Measurements from ENCODE around the gene HERPUD1. TPM values are rescaled to one million over a fixed set of nuclear protein-coding genes. Genes with fewer than 3 reads are reported as not detected.
"Not testable (repeated sequence)": the region's sequence is repeated elsewhere in the genome, so short reads cannot be mapped to it uniquely, and the experiment has no call there.

The HERPUD1 gene, protein sequence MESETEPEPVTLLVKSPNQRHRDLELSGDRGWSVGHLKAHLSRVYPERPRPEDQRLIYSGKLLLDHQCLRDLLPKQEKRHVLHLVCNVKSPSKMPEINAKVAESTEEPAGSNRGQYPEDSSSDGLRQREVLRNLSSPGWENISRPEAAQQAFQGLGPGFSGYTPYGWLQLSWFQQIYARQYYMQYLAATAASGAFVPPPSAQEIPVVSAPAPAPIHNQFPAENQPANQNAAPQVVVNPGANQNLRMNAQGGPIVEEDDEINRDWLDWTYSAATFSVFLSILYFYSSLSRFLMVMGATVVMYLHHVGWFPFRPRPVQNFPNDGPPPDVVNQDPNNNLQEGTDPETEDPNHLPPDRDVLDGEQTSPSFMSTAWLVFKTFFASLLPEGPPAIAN
- total RNA-seq, result 72.9 and 142 TPM in 2 replicates

DNA sequence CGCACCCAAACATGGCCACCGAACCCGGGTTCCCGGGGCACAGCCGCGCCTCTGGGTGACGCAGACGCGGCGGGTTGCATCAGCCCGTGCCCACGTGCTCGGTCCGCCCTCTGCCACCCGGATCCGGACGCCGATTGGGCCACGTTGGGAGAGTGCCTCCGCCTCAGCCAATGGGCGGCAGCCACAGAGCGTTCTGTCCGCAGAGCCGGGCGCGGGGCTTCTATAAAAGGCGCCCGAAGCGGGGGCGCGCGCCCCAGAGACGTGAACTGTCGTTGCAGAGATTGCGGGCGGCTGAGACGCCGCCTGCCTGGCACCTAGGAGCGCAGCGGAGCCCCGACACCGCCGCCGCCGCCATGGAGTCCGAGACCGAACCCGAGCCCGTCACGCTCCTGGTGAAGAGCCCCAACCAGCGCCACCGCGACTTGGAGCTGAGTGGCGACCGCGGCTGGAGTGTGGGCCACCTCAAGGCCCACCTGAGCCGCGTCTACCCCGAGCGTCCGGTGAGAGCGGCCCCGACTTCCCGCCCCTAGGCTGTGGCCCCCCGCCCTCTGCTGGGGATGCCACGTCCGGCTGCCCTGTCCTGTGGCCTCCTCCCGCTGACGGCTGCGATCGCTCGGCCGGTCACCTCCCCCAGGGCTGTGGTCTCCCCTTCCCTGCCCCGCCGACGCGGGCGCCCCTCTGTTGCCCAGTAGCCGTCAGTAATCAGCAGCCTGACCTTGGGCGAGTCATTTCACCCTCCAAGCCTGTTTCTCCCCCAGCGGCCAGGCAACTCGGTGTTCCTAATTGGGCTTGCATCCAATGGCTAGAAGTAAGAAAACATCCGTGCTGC lies at the start of gene HERPUD1:
HERPUD1 (plus strand) TSS at position 251 of the 829 bp plus-strand sequence; CDS start at position 354, 103 bp downstream.
- peak; percentile 94 to 98 for DNase-seq (ENCODE audit: low read depth in 2 of 2)

DNA sequence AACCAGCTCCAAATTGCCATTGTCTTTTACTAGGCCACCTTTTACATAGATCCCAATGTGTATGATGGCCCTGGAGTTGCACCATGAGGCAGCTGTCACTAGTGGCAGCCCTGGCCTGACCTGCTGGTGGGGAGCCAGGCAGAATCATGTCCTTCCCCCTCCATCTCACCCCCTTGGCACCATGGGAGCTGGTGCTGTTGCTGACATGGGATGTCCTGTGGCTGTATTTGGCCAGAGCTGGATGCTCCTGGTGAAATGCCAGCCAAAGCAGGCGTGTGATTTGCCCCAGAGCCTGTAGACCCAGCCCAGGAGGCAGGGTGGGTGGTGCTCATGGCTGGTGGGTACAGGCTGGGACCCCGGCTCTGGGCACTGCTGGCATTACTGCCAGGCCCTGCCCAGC lies 48.4 kb upstream of the HERPUD1 start:
- DNase-seq (ENCODE audit: low read depth in 2 of 2), result no peak

DNA sequence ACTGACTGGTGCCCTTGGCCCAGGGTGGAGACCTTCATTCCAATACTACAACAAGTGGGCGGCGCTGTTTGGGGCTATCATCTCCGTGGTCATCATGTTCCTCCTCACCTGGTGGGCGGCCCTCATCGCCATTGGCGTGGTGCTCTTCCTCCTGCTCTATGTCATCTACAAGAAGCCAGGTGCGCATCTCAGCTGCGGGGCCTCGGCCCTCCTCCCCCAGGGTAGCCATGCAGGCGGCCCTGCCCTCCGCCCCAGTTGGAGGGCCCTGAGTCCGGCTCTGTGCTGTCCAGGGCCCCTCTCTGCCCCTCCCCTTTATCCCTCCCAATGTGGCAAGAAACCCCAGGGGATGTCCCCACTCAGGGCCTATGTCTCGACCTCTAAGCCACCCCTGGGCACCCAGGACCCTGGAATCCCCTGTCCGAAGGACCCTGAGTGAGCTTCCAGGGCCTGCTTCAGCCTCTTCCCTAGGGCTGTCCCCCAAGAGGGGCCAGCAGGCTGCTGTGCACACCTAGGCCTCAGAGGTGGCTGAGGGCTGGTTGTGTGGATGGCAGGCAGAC lies 47.8 kb upstream of the HERPUD1 start:
- no peak for DNase-seq (ENCODE audit: low read depth in 2 of 2)

DNA sequence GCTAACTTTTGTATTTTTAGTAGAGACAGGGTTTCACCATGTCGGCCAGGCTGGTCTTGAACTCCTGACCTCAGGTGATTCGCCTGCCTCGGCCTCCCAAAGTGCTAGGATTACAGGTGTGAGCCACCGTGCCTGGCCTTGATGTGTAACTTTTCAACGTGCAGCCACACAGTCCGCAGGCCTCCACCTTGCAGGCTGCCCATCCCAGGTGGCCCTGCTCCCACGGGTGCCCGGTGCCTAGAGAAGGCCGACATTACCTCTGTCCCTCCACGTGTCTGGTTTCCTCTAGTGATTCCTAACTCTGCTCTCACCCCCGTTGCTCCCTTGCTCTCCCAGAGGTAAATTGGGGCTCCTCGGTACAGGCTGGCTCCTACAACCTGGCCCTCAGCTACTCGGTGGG lies 47.0 kb upstream of the HERPUD1 start:
- not testable (repeated sequence) for DNase-seq (ENCODE audit: low read depth in 2 of 2)

DNA sequence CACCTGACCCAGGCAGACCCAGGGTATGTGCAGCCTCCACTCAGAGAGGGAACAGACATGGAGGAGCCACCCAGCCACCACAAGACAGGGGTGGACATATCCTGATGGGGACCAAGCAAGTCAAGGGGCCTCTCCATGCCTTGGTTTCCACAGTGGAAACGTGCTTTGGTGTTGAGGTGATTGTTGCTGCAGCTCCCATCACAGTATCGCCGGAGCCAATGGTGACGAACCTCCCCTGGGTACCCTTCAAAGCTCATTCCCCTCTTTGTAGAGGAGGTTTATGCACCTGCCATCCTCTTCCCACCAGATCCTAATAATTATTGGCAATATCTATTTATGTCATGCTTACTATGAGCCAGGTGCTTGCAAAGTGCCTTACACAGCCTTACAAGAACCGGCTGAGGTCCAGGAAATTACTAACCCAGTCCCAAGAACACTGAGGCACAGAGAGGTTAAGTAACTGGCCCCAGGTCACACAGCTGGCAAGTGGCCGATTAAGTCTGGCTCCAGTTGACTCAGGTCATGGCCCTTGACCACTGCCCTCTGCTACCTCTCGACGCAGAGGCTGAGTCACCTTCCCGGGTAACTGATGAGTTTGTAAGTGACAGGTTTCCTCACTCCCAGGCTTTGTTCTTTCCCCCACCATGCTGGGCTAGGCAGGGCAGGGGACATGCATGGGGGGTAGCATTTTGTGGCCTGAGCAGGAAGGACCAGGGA lies 46.3 kb upstream of the HERPUD1 start:
- no peak for DNase-seq (ENCODE audit: low read depth in 2 of 2)

DNA sequence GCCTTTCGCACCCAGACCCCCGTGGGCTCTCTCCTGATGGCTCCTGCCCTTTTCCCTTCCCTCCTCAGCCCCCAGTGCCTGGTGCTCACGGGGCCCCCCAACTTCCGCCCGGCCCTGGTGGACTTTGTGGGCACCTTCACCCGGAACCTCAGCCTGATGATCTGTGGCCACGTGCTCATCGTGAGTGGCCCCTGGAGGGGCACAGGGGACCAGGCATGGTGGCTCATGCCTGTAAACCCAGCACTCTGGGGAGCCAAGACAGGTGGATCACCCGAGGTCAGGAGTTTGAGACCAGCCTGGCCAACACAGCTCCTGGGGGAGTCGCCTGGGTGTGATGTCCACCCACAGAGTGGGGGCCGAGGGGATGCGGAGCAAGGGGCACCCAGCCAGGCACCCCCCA lies 45.6 kb upstream of the HERPUD1 start:
- no peak for DNase-seq (ENCODE audit: low read depth in 2 of 2)

DNA sequence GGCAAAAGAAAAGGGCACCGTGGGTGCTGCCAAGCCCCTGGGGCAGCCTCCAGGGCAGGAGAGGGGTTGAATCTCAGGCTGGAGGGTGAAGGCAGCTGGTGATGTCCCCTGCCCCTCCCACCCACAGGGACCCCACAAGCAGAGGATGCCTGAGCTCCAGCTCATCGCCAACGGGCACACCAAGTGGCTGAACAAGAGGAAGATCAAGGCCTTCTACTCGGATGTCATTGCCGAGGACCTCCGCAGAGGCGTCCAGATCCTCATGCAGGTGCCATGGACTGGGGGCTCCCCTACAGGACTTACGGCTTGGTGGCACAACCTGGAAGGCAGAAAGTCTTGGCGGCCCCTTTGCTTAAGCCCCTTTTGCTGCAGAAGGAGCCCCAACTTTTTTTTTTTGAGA lies 45.1 kb upstream of the HERPUD1 start:
- DNase-seq (ENCODE audit: low read depth in 2 of 2), result no peak

DNA sequence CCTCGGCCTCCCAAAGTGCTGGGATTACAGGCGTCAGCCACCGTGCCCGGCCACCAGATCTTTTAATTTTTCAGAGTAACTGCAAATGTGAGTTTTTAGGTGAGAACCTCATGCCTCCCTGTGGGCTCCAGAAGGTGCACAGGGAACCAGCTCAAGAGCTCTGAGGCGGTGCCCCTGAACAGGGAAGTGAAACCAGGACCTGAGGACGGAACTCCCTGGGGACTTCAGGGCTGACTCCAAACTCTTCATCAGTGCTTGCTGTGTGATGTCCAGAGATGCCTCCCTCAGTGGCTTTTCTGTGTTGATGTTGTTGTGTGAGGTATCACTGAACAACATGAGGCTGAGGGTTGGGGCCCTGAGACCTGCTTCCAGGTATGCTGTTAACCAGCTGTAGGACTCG lies 43.1 kb upstream of the HERPUD1 start:
- DNase-seq (ENCODE audit: low read depth in 2 of 2), result no peak

DNA sequence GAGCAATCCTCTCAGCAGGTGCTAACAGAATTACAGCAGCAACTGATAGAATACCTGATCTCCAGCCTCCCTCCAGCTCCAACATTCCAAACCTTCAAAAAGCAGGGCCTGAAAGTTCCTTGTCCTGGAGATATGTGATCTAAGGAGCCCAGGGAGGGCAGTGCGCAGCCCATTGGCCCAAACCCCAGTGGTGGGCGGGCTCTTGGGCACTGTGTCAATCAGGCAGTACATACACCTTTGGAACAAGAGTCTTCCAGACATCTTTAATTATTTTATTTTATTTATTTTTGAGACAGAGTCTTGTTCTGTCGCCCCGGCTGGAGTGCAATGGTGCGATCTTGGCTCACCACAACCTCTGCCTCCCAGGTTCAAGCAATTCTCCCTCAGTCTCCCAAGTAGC lies 42.7 kb upstream of the HERPUD1 start:
- no peak for DNase-seq (ENCODE audit: low read depth in 2 of 2)

DNA sequence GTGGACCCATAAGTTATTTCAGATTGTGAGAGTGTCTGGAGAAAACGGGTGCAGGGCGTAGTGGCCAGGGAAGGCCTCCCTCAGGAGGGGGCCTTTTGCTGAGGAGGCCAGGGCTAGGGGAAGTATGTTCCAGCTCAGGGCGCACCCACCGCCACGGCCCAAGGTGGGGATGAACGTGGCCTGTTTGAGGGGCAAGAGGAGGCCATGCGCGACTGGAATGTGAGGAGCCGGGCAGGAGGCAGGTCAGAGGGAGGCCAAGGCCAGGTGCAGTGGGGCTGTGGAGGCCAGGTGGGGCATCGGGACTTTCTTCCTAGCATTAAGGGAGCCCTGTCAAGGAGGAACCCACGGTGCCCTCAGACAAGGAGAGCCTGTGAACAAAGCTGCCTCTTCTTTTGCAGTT lies 40.3 kb upstream of the HERPUD1 start:
- DNase-seq (ENCODE audit: low read depth in 2 of 2), result no peak

DNA sequence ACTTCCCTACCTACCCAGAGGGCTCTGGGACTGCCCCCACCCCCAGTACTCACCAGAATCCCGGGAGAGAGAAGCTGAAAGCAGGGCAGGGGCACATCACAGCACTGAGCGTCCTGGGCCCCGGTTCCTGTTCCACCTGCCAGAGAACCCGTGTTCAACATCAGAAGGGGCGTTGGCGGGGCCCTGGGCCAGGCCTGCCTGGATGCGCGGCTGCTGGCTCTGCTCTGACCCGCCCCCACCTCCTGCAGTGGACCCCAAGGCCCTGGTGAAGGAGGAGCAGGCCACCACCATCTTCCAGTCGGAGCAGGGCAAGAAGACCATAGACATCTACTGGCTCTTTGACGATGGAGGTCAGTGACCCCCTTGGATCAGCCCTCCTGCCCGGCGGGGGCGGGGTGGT lies 39.2 kb upstream of the HERPUD1 start:
- DNase-seq (ENCODE audit: low read depth in 2 of 2), result no peak

DNA sequence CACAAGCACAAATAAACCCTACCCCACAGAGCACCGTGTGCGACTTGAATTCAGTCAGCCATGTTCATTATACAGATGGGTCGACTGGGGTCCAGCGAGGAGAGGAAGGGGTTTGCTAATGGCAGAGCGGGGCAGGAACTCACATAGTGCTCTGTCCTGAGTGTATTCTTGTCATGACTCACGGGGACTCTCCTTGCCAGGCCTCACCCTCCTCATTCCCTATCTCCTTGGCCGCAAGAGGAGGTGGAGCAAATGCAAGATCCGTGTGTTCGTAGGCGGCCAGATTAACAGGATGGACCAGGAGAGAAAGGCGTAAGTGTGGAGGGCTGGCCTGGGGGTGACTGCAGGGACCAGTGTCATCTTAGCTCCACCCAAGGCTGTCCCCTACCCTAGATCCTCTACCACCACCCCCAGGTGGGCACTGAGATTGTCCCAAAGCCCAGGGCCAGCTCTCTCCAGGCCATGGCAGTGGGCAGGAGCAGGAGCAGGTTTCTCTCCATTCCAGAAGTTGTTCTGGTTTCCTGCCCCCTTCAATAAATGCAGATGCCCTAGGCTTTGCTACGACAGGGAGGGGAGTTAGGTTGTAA lies 37.5 kb upstream of the HERPUD1 start:
- DNase-seq (ENCODE audit: low read depth in 2 of 2), result no peak

DNA sequence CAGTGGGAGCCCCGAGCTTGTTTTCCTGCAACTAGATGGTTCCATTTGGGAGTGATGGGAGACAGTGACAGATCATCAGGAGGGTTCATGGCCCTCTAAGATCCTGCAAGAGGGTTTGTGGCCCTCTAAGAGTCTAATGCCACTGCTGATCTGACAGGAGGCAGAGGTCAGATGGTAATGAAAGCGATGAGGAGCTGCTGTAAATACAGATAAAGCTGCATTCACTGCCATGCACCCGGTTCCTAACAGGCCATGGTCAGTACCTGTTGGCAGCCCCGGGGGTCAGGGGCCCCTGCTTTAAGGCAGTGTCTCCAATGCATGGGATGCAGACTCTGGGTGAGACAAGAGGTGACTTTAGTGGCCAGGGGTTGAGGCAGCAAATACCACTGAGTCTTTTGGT lies 36.1 kb upstream of the HERPUD1 start:
- no peak for DNase-seq (ENCODE audit: low read depth in 2 of 2)

DNA sequence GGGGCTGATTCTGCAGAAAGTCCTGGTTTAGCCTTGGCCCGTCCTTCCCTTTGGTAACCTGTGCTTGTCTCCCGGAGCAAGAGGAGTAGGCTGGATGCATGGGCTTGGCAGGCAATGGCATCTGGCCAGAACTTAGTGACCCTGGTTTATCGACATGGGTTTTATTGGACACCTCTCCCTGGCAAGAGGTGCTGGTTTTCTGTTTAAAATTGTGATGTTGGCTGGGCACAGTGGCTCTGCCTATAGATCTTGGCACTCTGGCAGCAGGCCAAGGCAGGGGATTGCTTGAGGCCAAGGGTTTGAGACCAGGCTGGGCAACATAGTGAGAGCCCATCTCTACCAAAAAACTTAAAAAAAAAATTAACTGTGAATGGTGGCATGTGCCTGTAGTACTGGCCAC lies 35.7 kb upstream of the HERPUD1 start:
- no peak for DNase-seq (ENCODE audit: low read depth in 2 of 2)

DNA sequence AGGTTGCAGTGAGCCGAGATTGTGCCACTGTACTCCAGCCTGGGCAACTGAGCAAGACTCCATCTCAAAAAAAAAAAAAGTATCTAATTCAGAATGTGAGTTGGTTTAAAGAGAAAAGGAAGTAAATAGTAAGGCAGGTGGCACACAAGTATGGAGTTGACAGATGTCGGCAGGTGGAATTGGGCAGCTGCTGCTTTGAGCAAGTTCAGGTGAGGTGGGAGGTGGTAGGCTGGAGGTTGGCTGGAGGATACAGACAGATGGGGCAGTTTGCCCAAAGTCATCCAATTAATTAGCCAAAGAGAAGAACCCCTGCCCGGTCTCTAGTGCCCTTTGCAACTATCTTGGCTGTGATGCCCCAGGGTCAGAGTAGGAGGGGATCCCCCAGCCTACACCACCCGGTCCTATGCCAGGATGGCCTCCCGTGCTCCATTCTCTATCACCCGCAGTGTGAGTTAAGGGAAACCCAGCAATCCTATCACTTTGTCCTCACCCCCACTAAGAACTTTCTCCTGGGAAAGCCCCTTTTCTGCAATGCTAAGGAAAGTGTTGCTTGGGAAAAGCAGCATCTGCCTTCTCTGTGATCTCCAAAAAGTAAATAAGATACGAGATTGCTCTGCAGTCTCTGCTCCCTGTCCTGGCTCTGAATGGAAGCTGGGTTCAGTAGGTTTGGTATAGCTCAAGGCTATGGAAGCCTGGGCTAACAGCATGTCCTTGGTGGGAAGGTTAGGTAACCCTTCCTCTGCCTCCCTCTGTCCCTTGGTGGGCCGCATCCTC lies 34.7 kb upstream of the HERPUD1 start:
- DNase-seq (ENCODE audit: low read depth in 2 of 2), result no peak

DNA sequence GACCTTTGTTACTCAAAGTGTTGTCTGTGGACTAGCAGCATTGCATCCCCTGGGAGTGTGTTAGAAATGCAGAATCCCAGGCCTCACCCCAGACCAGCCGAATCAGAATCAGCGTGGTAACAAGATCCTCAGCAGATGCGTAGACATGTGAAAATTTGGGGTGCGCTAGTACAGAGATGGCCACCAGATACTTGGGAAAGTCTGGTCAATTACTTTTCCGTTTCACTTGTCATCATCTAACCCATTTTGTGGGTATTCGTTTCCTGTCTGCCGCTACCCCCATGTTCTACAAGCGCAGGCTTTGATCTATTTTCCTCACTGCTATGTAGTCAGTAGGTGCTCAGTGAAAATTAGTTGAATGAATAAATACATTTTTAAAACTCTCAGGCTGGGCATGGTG lies 33.1 kb upstream of the HERPUD1 start:
- DNase-seq (ENCODE audit: low read depth in 2 of 2), result no peak

DNA sequence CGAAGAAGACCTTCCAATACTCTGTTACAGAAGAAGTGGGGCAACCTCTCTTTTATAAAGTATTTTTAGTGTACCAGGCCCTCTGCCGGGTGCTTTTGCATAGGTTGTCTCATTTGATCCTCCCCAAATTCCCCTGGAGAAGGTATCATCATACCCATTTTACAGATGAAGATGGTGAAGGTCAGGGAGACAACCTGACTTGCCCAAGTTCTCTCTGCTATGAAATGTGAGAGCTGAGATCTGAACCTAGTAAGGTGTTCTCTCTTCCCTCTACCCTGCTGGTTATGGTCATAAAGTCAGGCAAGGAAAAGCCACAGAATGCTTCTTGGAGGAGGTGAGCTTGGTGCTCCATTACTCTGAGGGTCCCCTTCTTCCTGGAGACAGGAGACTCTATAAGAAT lies 28.1 kb upstream of the HERPUD1 start:
- no peak for DNase-seq (ENCODE audit: low read depth in 2 of 2)

DNA sequence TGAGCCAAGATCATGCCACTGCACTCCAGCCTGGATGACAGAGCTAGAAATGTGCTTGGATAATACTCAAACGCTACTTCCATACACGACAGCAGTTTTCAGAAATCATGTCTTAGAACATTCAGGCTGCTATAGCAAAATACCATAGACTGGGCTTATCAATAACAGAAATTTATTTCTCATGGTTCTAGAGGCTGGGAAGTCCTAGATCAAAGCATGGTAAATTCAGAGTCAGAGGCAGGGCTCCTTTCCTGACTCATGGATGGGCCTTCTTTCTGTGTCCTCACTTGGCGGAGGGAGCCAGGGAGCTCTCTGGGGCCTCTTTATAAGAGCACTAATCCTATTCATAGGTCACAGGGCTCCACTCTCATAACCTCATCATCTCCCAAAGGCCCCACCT lies 24.5 kb upstream of the HERPUD1 start:
- no peak for DNase-seq (ENCODE audit: low read depth in 2 of 2)

DNA sequence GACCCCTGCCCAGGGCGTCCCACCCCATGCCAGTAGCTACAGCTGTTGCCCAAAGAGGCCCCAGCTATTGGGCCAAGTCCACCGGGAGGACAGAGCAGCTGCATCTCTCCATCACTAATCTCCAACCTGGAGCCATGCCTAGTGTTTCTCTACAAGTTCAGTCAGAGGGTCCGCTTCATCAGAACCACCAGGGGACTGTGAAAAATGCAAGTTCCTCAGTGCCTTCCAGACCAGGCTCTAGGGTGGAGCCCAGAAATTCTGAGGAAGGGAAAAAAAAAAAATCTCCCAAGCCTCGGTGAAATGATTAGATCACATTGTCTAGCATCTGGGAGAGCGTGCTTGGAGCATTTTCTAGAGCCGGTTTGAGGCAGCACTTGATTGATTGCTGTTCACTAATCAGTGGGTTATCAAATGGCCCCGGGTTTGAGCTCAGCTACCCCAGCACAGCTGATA lies 22.4 kb upstream of the HERPUD1 start:
- no peak for DNase-seq (ENCODE audit: low read depth in 2 of 2)

DNA sequence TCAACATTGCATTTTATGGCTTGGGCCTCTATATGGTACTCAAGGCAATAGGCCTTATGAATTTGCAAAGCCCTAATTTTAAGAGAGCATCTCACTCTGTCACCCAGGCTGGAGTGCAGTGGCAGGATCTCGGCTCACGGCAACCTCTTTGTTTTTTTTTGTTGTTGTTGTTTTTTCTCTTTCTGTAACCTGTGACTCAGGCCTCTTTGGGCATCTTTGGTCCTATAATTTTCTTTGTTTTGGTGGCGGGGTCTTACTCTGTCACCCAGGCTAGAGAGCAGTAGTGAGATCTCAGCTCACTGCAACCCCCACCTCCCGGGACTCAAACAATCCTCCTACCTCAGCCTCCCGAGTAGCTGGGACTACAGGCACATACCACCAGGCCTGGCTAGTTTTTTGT lies 21.8 kb upstream of the HERPUD1 start:
- no peak for DNase-seq (ENCODE audit: low read depth in 2 of 2)

Data from dermis microvascular lymphatic vessel endothelial cell (primary cell).